Breast epithelium (tissue), 4 donors: ENCODE results near the gene ATAD2B. TPM values are rescaled to one million over a fixed set of nuclear protein-coding genes. Genes with fewer than 3 reads are reported as not detected.
"Not testable (repeated sequence)": the region's sequence is repeated elsewhere in the genome, so short reads cannot be mapped to it uniquely, and the experiment has no call there.

Experiments used
- DNase-seq, 2 donors: peaks; one replicate each; pipeline ENCODE4 v3.0.0-alpha.2; 2019; ENCODE audit warnings: low spot score in 2 of 2
- H3K27ac ChIP-seq, 2 donors: fragments of 200-600 bp; sonication (generic) in 1 of 2; one replicate each; pipeline ENCODE4 v1.5.1; 2016 to 2019; ENCODE audit warnings: mild to moderate bottlenecking in 1 of 2
- H3K27me3 ChIP-seq, 2 donors: fragments of 200-600 bp; sonication (generic) in 1 of 2; one replicate each; pipeline versions ENCODE4 v1.5.1 to v1.6.0; 2017 to 2019; ENCODE audit warnings: control low read depth in 1 of 2, mild to moderate bottlenecking in 1 of 2
- H3K36me3 ChIP-seq: fragments of 200-600 bp; one replicate; pipeline ENCODE4 v1.5.1; 2019
- H3K4me1 ChIP-seq, 2 donors: fragments of 200-600 bp; sonication (generic); one replicate each; pipeline ENCODE4 v1.5.1; 2016 to 2019; ENCODE audit warnings: control low read depth in 1 of 2
- H3K4me3 ChIP-seq, 3 donors: fragments of 200-600 bp; sonication (generic); 1 replicate in 2 of 3; 2 replicates in 1 of 3; pipeline ENCODE4 v1.5.1; 2016 to 2019; ENCODE audit warnings: mild to moderate bottlenecking in 3 of 3, moderate library complexity in 2 of 3
- H3K9me3 ChIP-seq, 2 donors: fragments of 200-600 bp; sonication (generic) in 1 of 2; one replicate each; pipeline ENCODE4 v1.5.1; 2016 to 2019; ENCODE audit warnings: control low read depth in 1 of 2
- CTCF ChIP-seq, 3 donors: fragments of 450-650 bp; IDR thresholded peaks; one replicate each; pipeline ENCODE4 v1.5.1; 2016 to 2017; ENCODE audit warnings: antibody characterized with exemption in 3 of 3, mild to moderate bottlenecking in 3 of 3, moderate library complexity in 3 of 3
- POLR2A ChIP-seq: fragments of 450-650 bp; IDR thresholded peaks from one replicate; pipeline ENCODE4 v1.6.1; 2016; ENCODE audit warnings: antibody characterized with exemption, mild to moderate bottlenecking, moderate library complexity
- POLR2AphosphoS5 ChIP-seq, 3 donors: sonication (generic); formaldehyde crosslinking; IDR thresholded peaks; one replicate each; pipeline ENCODE4 v1.6.1; 2017; ENCODE audit warnings: antibody characterized with exemption in 3 of 3
- intact Hi-C: fragments of 100-400 bp; cut with DNase I; formaldehyde crosslinking; loops from one replicate; pipeline ENCODE4 v1.15.1; 2023; ENCODE audit warnings: low total_unique reads
- total RNA-seq, 3 donors: library from RNA; depleted of rRNA; stranded (reverse); fragments of >200 nt; gene quantifications; one replicate each; pipeline ENCODE4 v1.1.0, GENCODE V29; 2016

The ATAD2B gene
- total RNA-seq, 3 donors from 2014 or later: 22.6 to 48.1 (median 34.4) TPM

- Histone ChIP-seq H3K4me3 (no peak overlapping the region), H3K27me3 (no peaks in the 10 kb centered on the region), H3K4me1 (no peaks in the 10 kb centered on the region), H3K36me3 (no peaks in the 10 kb centered on the region), H3K9me3 (no peaks in the 10 kb centered on the region), H3K27ac (no peak overlapping the region)
- intact Hi-C loops: no loop called here
- TF ChIP-seq CTCF (IDR thresholded peaks at IDR 0.05): no peak
- no peak for TF ChIP-seq POLR2A
- no peak for TF ChIP-seq POLR2AphosphoS5 (IDR thresholded peaks at IDR 0.05)
- no peak for DNase-seq
Measured at GRCh38 chr2:23753291-23754010, 173.5 kb downstream of the ATAD2B start.

- no peak overlapping the region for H3K4me3 ChIP-seq
- no peak overlapping the region for H3K27ac ChIP-seq
- H3K27me3 ChIP-seq: no peaks in the 10 kb centered on the region
- H3K36me3 ChIP-seq: no peaks in the 10 kb centered on the region
- TF ChIP-seq CTCF (IDR thresholded peaks at IDR 0.05): no peak
- no peak for TF ChIP-seq POLR2AphosphoS5 (IDR thresholded peaks at IDR 0.05)
- no peak for TF ChIP-seq POLR2A
- no peaks in the 10 kb centered on the region for H3K4me1 ChIP-seq
- no peak for DNase-seq
- intact Hi-C loops: no loop called here
- H3K9me3 ChIP-seq: no peaks in the 10 kb centered on the region
Measured at GRCh38 chr2:23751747-23752265, 175.1 kb downstream of the ATAD2B start.

- no peak for TF ChIP-seq POLR2AphosphoS5 (IDR thresholded peaks at IDR 0.05)
- no peak for TF ChIP-seq CTCF (IDR thresholded peaks at IDR 0.05)
- no peak for TF ChIP-seq POLR2A
- H3K27ac ChIP-seq: no peak overlapping the region
- H3K27me3 ChIP-seq: no peaks in the 10 kb centered on the region
- no peaks in the 10 kb centered on the region for H3K9me3 ChIP-seq
- intact Hi-C loops: no loop called here
- no peak overlapping the region for H3K4me3 ChIP-seq
- no peak for DNase-seq
- H3K36me3 ChIP-seq: no peaks in the 10 kb centered on the region
- no peaks in the 10 kb centered on the region for H3K4me1 ChIP-seq
Measured at GRCh38 chr2:23746141-23746863, 180.6 kb downstream of the ATAD2B start.

GRCh38 chr2:23745726-23746105 lies 181.2 kb downstream of the ATAD2B start:
- TF ChIP-seq POLR2AphosphoS5 (IDR thresholded peaks at IDR 0.05) (peak in 2 of 3 donors; percentile 43 to 91), CTCF (IDR thresholded peaks at IDR 0.05) (no peak), POLR2A (no peak)
- Histone ChIP-seq H3K9me3 (no peaks in the 10 kb centered on the region), H3K27me3 (no peaks in the 10 kb centered on the region), H3K4me1 (no peaks in the 10 kb centered on the region), H3K36me3 (no peaks in the 10 kb centered on the region), H3K4me3 (no peak overlapping the region), H3K27ac (no peak overlapping the region)
- intact Hi-C loops: no loop called here
- DNase-seq: peak in 1 of 2 donors; percentile 46

- Histone ChIP-seq H3K4me3 (no peak overlapping the region), H3K36me3 (no peaks in the 10 kb centered on the region), H3K9me3 (no peaks in the 10 kb centered on the region), H3K27ac (no peak overlapping the region), H3K4me1 (no peaks in the 10 kb centered on the region), H3K27me3 (no peaks in the 10 kb centered on the region)
- intact Hi-C loops: no loop called here
- no peak for DNase-seq
- no peak for TF ChIP-seq POLR2AphosphoS5 (IDR thresholded peaks at IDR 0.05)
- no peak for TF ChIP-seq CTCF (IDR thresholded peaks at IDR 0.05)
Measured at GRCh38 chr2:23745068-23745725, 181.7 kb downstream of the ATAD2B start.

GRCh38 chr2:23736783-23737182 lies 190.1 kb downstream of the ATAD2B start:
- DNase-seq, H3K27ac ChIP-seq, H3K4me1 ChIP-seq, H3K36me3 ChIP-seq, intact Hi-C loops, H3K9me3 ChIP-seq, H3K4me3 ChIP-seq, H3K27me3 ChIP-seq: not testable (repeated sequence)
